ENCODE results near the gene THOC5. TPM values are rescaled to one million over a fixed set of nuclear protein-coding genes. Genes with fewer than 3 reads are reported as not detected.

Gene THOC5
- polyA plus RNA-seq, 1 of the 3 experiments (the other 2 are of a cell fraction), result 95.9 TPM

- TF ChIP-seq GABPA (IDR thresholded peaks at IDR 0.05; ENCODE audit: low read depth) (no peak), SMC3 (IDR thresholded peaks at IDR 0.05; ENCODE audit: low read depth, low read length) (no peak)
Measured at GRCh38 chr22:29458551-29458950, 95.0 kb downstream of the THOC5 start.

GRCh38 chr22:29457730-29458129, 95.8 kb downstream of the THOC5 start:
- TF ChIP-seq PBX3 (IDR thresholded peaks at IDR 0.05) (peak; percentile 62), SMC3 (IDR thresholded peaks at IDR 0.05; ENCODE audit: low read depth, low read length) (no peak), ZBTB33 (IDR thresholded peaks at IDR 0.05; ENCODE audit: borderline replicate concordance, low read depth) (no peak), GATA2 (CRISPR knock-in tag; IDR thresholded peaks at IDR 0.05) (no peak)
- Histone ChIP-seq H2AFZ (ENCODE audit: low read depth) (no peak overlapping the region), H3K27me3 (ENCODE audit: insufficient read depth) (no peaks in the 10 kb centered on the region), H3K27ac (ENCODE audit: low read depth in 2 of 2, low read length in 1 of 2) (no peak overlapping the region), H3K79me2 (ENCODE audit: insufficient read depth) (no peaks in the 10 kb centered on the region), H4K20me1 (ENCODE audit: insufficient read depth) (no peaks in the 10 kb centered on the region), H3K4me1 (ENCODE audit: control insufficient read depth in 1 of 2, insufficient read depth in 2 of 2, low read depth in 1 of 2, low read length in 1 of 2) (peaks cover 0 to 4% of the 10 kb centered on the region in 2 experiments; a peak in 1 of 4 replicates), H3K36me3 (replicated peaks in 1 of 2; ENCODE audit: control insufficient read depth in 1 of 2, insufficient read depth in 2 of 2, low read length in 1 of 2) (no peaks in the 10 kb centered on the region), H3K9ac (no peak overlapping the region), H3F3A (replicated peaks; ENCODE audit: insufficient read depth) (no peaks in the 10 kb centered on the region), H3K9me2 (no peaks in the 10 kb centered on the region), H3K4me3 (ENCODE audit: low read depth in 2 of 2, low read length in 1 of 2) (no peak overlapping the region), H3K4me2 (no peak overlapping the region), H3K9me3 (no peaks in the 10 kb centered on the region)
- peak; percentile 78 for DNase-seq
- ChIA-PET CTCF (no interaction called here), POLR2A (no interaction called here)
- WGBS (ENCODE audit: low lambda C conversion rate), result 52% methylated on average over 4 of the region's 4 CpGs

More at GRCh38 chr22:29458551-29458950, 95.0 kb downstream of the THOC5 start:
- H3K4me1 ChIP-seq (ENCODE audit: control insufficient read depth in 1 of 2, insufficient read depth in 2 of 2, low read depth in 1 of 2, low read length in 1 of 2), result peaks cover 0 to 4% of the 10 kb centered on the region in 2 experiments; a peak in 1 of 4 replicates
- H3K79me2 ChIP-seq (ENCODE audit: insufficient read depth), result no peaks in the 10 kb centered on the region
- no peaks in the 10 kb centered on the region for H3K9me3 ChIP-seq
- H3K9ac ChIP-seq, result no peak overlapping the region
- ChIA-PET CTCF (no interaction called here), POLR2A (no interaction called here)
- H3K9me2 ChIP-seq, result no peaks in the 10 kb centered on the region
- no peak overlapping the region for H3K27ac ChIP-seq (ENCODE audit: low read depth in 2 of 2, low read length in 1 of 2)
- H3K36me3 ChIP-seq (replicated peaks in 1 of 2; ENCODE audit: control insufficient read depth in 1 of 2, insufficient read depth in 2 of 2, low read length in 1 of 2), result no peaks in the 10 kb centered on the region
- H4K20me1 ChIP-seq (ENCODE audit: insufficient read depth), result no peaks in the 10 kb centered on the region
- H3F3A ChIP-seq (replicated peaks; ENCODE audit: insufficient read depth), result no peaks in the 10 kb centered on the region
- H2AFZ ChIP-seq (ENCODE audit: low read depth), result no peak overlapping the region
- H3K27me3 ChIP-seq (ENCODE audit: insufficient read depth), result no peaks in the 10 kb centered on the region
- no peak for DNase-seq
- no peak overlapping the region for H3K4me2 ChIP-seq
- H3K4me3 ChIP-seq (ENCODE audit: low read depth in 2 of 2, low read length in 1 of 2), result no peak overlapping the region

- no peaks in the 10 kb centered on the region for H3F3A ChIP-seq (replicated peaks; ENCODE audit: insufficient read depth)
- no peak overlapping the region for H2AFZ ChIP-seq (ENCODE audit: low read depth)
- TF ChIP-seq FOXM1 (IDR thresholded peaks at IDR 0.05; ENCODE audit: low read depth), result no peak
- no peak for DNase-seq
- no peak overlapping the region for H3K4me2 ChIP-seq
- H4K20me1 ChIP-seq (ENCODE audit: insufficient read depth), result no peaks in the 10 kb centered on the region
- no peak overlapping the region for H3K27ac ChIP-seq (ENCODE audit: low read depth in 2 of 2, low read length in 1 of 2)
- no peaks in the 10 kb centered on the region for H3K9me2 ChIP-seq
- H3K27me3 ChIP-seq (ENCODE audit: insufficient read depth), result no peaks in the 10 kb centered on the region
- no peaks in the 10 kb centered on the region for H3K9me3 ChIP-seq
- ChIA-PET POLR2A (no interaction called here), CTCF (interaction anchor here (0.8 kb wide), 1 partner anchor 8 kb away, joined by 3 read pairs; no protein-coding TSS in a partner anchor)
- 88% methylated on average over 4 of the region's 9 CpGs for WGBS (ENCODE audit: low lambda C conversion rate)
- H3K4me3 ChIP-seq (ENCODE audit: low read depth in 2 of 2, low read length in 1 of 2), result no peak overlapping the region
- H3K9ac ChIP-seq, result no peak overlapping the region
- no peaks in the 10 kb centered on the region for H3K36me3 ChIP-seq (replicated peaks in 1 of 2; ENCODE audit: control insufficient read depth in 1 of 2, insufficient read depth in 2 of 2, low read length in 1 of 2)
- peaks cover 0 to 4% of the 10 kb centered on the region in 2 experiments; a peak in 1 of 4 replicates for H3K4me1 ChIP-seq (ENCODE audit: control insufficient read depth in 1 of 2, insufficient read depth in 2 of 2, low read depth in 1 of 2, low read length in 1 of 2)
- H3K79me2 ChIP-seq (ENCODE audit: insufficient read depth), result no peaks in the 10 kb centered on the region
Measured at GRCh38 chr22:29456211-29456671, 97.3 kb downstream of the THOC5 start.

Other genes starting within 250 kb of the THOC5 start
- 16.8 and 21.8 TPM in 2 replicates for gene GAS2L1, start 247.1 kb downstream of the THOC5 start, polyA plus RNA-seq (2012; rRNA removed)
- 0.18 and 0.36 TPM in 2 replicates for gene RASL10A, start 238.1 kb downstream of the THOC5 start, polyA plus RNA-seq (2012; rRNA removed)
- 40.4 and 51.9 TPM in 2 replicates for gene AP1B1, start 165.2 kb downstream of the THOC5 start, polyA plus RNA-seq (2012; rRNA removed)
- gene RFPL1, start 115.2 kb downstream of the THOC5 start, polyA plus RNA-seq (2012; rRNA removed), result not detected in 2 replicates
- 3.5 TPM in 2 replicates for gene NEFH, start 73.5 kb downstream of the THOC5 start, polyA plus RNA-seq (2012; rRNA removed)
- 86.3 and 109 TPM in 2 replicates for gene NIPSNAP1, start 27.4 kb upstream of the THOC5 start, polyA plus RNA-seq (2012; rRNA removed)
- 43.8 and 44.1 TPM in 2 replicates for gene NF2, start 49.9 kb upstream of the THOC5 start, polyA plus RNA-seq (2012; rRNA removed)
- 0.72 and 0.73 TPM in 2 replicates for gene CABP7, start 166.2 kb upstream of the THOC5 start, polyA plus RNA-seq (2012; rRNA removed)
- gene ZMAT5, start 213.2 kb upstream of the THOC5 start, polyA plus RNA-seq (2012; rRNA removed), result 33.5 and 35.0 TPM in 2 replicates
- 229 and 248 TPM in 2 replicates for gene UQCR10, start 213.6 kb upstream of the THOC5 start, polyA plus RNA-seq (2012; rRNA removed)